Measurements from ENCODE around the gene APPL1.

DNA sequence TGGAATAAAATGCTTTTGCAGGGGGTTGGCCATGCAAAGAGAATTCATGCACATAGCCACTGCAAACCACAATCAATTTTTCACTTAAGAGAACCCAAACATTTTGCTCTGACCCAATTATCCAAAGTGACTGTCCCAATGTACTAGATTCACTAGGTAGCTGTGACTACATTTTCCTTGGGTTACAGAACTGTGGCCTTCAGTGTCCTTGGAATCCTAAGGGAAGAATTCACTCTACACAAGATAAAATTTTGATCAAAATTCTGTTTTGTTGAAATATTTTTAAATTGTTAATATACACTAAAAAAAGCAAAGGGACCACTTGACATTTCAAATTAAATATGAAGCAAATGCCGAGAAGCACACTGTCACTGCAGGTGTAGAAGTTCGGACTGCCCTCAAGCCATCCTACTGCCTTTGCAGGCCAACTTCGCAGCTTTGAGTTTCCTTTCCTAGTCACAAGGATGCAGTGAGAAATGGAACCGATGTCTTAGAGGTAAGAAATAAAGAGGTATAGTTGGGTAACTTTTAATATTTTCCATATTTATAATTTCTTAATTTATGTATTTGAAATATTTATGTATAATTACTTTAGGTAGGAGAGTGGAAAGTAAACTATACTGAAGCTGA is 65.5 kb downstream of the APPL1 start:
- TF ChIP-seq PAX5 (IDR thresholded peaks at IDR 0.05; ENCODE audit: insufficient read depth, low read length, severe bottlenecking) = no peak
- no peak for TF ChIP-seq POLR2AphosphoS5 (IDR thresholded peaks at IDR 0.05; ENCODE audit: low read depth, low read length)
- no peak for TF ChIP-seq POLR2A (IDR thresholded peaks at IDR 0.05; ENCODE audit: low read depth, low read length)
- no peak for TF ChIP-seq TAF1 (IDR thresholded peaks at IDR 0.05; ENCODE audit: low read depth, low read length)
- no peak for TF ChIP-seq SPI1 (IDR thresholded peaks at IDR 0.05; ENCODE audit: low read depth, low read length)
